ENCODE data around the gene NUP35. TPM values are rescaled to one million over a fixed set of nuclear protein-coding genes. Genes with fewer than 3 reads are reported as not detected.

NUP35 gene
- total RNA-seq, 1 donor from 2014 or later, result not detected

DNA sequence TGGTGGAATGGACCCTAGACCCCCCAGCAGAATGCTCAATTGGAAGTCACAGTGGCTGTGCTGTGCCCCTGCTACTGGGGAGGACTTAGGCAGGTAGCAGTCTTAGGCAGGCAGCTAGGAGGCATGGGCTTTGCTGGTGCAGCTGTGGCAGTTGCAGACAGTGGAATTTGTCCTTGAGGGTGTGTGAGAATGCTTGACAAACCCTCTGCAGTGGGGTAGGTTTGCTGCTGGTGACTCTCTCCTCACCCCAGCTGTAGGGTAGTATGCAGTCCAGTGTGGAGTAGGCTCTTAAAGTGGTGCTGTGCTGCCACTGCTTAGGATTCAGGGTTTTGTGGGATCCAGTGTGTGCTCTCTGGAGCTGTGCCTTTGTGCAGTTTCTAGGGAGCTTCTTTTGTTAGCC, 61.3 kb downstream of the NUP35 start:
- TF ChIP-seq, protein P1, sequence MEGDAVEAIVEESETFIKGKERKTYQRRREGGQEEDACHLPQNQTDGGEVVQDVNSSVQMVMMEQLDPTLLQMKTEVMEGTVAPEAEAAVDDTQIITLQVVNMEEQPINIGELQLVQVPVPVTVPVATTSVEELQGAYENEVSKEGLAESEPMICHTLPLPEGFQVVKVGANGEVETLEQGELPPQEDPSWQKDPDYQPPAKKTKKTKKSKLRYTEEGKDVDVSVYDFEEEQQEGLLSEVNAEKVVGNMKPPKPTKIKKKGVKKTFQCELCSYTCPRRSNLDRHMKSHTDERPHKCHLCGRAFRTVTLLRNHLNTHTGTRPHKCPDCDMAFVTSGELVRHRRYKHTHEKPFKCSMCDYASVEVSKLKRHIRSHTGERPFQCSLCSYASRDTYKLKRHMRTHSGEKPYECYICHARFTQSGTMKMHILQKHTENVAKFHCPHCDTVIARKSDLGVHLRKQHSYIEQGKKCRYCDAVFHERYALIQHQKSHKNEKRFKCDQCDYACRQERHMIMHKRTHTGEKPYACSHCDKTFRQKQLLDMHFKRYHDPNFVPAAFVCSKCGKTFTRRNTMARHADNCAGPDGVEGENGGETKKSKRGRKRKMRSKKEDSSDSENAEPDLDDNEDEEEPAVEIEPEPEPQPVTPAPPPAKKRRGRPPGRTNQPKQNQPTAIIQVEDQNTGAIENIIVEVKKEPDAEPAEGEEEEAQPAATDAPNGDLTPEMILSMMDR (IDR thresholded peaks at IDR 0.05), result no peak
- no peak for DNase-seq (ENCODE audit: low spot score in 2 of 2)
- intact Hi-C loops (cut with DNase I), result no loop called here
- H3K4me3 ChIP-seq, result no peak overlapping the region
- H3K27me3 ChIP-seq, result no peaks in the 10 kb centered on the region
- peaks cover 6 to 20% of the 10 kb centered on the region in 2 donors for H3K36me3 ChIP-seq
- no peaks in the 10 kb centered on the region for H3K4me1 ChIP-seq
- no peak overlapping the region for H3K27ac ChIP-seq
- H3K9me3 ChIP-seq, result peaks cover 0 to 9% of the 10 kb centered on the region in 2 donors

DNA sequence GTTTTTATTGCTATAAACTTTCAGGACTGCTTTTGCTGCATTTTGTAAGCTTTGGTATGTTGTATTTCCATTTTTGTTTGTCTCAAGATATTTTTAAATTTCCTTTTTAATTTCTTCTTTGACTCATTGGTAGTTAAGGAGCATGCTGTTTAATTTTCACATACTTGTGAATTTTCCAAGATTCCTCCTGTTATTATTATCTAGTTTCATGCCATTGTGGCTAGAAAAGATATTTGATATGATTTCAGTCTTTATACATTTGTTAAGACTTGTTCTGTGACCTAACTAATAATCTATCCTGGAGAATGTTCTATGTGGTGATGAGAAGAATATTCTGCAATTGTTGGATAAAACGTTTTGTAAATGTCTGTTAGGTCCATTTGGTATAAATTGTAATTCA, 62.1 kb downstream of the NUP35 start:
- TF ChIP-seq, protein P1 (IDR thresholded peaks at IDR 0.05), result no peak
- DNase-seq (ENCODE audit: low spot score in 2 of 2), result no peak
- peaks cover 6 to 20% of the 10 kb centered on the region in 2 donors for H3K36me3 ChIP-seq
- no peak overlapping the region for H3K27ac ChIP-seq
- H3K4me3 ChIP-seq, result no peak overlapping the region
- peaks cover 0 to 9% of the 10 kb centered on the region in 2 donors for H3K9me3 ChIP-seq
- H3K27me3 ChIP-seq, result no peaks in the 10 kb centered on the region
- H3K4me1 ChIP-seq, result no peaks in the 10 kb centered on the region
- intact Hi-C loops (cut with DNase I), result no loop called here

DNA sequence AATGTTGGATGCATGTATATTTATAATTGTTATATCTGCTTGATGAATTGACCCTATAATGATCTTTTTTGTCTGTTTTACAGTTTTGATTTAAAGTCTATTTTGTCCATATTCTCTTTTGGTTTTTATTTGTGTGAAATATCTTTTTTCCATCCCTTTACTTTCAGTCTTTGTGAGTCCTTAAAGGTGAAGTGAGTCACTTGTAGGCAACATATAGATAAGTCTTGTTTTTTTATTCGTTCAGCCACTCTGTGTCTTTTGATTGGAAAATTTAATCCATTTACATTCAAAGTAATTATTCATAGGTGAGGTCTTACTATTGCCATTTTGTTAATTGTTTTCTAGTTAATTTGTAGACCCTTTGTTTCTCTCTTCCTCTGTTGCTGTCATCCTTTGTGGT, 62.5 kb downstream of the NUP35 start:
- intact Hi-C loops (cut with DNase I), result no loop called here

DNA sequence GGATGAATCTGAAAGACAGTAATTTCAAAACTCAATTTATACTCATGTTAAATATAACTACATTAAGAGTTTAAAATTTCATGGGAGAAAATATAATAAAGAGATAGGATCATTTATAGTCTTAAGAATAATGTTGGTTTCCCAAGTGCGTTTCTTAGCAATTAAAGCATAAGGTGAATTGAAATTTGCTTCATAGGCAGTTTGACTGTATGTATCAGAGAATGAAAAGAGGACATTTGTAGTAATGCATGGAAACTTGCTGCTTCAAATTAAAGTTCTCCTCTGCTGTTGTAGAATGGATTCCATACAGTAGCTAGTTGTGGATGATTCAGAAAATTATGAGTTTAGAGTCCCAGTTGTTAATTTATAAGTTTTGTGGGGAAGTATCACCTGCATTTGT, 68.1 kb downstream of the NUP35 start:
- no peak for DNase-seq (ENCODE audit: low spot score in 2 of 2)
- TF ChIP-seq, protein P1 (IDR thresholded peaks at IDR 0.05), result no peak
- no peaks in the 10 kb centered on the region for H3K4me1 ChIP-seq
- no peaks in the 10 kb centered on the region for H3K27me3 ChIP-seq
- no peak overlapping the region for H3K27ac ChIP-seq
- no peaks in the 10 kb centered on the region for H3K9me3 ChIP-seq
- H3K4me3 ChIP-seq, result no peak overlapping the region
- intact Hi-C loops (cut with DNase I), result no loop called here
- no peaks in the 10 kb centered on the region for H3K36me3 ChIP-seq

More for the DNA sequence above, 62.5 kb downstream of the NUP35 start:
- no peak overlapping the region for H3K4me3 ChIP-seq
- H3K36me3 ChIP-seq, result peaks cover 6 to 20% of the 10 kb centered on the region in 2 donors
- no peak for DNase-seq (ENCODE audit: low spot score in 2 of 2)
- H3K9me3 ChIP-seq, result peaks cover 0 to 9% of the 10 kb centered on the region in 2 donors
- TF ChIP-seq, protein P1 (IDR thresholded peaks at IDR 0.05), result no peak
- H3K4me1 ChIP-seq, result no peaks in the 10 kb centered on the region
- no peaks in the 10 kb centered on the region for H3K27me3 ChIP-seq
- no peak overlapping the region for H3K27ac ChIP-seq

DNA sequence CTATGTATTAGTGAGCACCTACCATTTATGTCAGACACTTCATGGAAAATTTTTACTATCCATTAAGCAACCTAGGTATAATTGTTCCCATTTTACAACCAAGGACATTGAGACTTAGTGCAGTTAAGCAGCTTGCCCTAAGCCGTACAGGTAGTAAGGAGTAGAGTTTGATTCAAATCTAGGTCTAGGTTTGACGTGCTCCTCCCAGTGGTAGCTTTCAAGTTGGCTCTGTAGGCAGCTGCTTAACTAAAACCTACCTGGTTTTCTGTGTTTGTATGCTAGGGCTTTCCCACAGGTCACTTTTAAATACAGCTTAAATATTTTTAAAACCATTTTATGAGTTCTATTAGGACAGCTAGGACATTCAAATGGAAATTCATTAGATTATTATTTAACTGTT, 69.7 kb downstream of the NUP35 start:
- Histone ChIP-seq H3K9me3 (no peaks in the 10 kb centered on the region), H3K4me1 (no peaks in the 10 kb centered on the region), H3K4me3 (no peak overlapping the region), H3K27me3 (no peaks in the 10 kb centered on the region), H3K36me3 (peaks cover 0 to 4% of the 10 kb centered on the region in 2 donors), H3K27ac (no peak overlapping the region)
- intact Hi-C loops (cut with DNase I), result no loop called here
- no peak for DNase-seq (ENCODE audit: low spot score in 2 of 2)
- TF ChIP-seq, protein P1 (IDR thresholded peaks at IDR 0.05), result no peak

- intact Hi-C loops (cut with DNase I), result no loop called here
- Histone ChIP-seq H3K4me1 (no peaks in the 10 kb centered on the region), H3K9me3 (no peaks in the 10 kb centered on the region), H3K27me3 (no peaks in the 10 kb centered on the region), H3K4me3 (no peak overlapping the region), H3K36me3 (peaks cover 0 to 4% of the 10 kb centered on the region in 2 donors), H3K27ac (no peak overlapping the region)
- TF ChIP-seq, protein P1 (IDR thresholded peaks at IDR 0.05), result no peak
- DNase-seq (ENCODE audit: low spot score in 2 of 2), result no peak
Measured at GRCh38 chr2:183195397-183195796, 71.2 kb downstream of the NUP35 start.
